ENCODE measurements around the gene PPM1B. TPM values are rescaled to one million over a fixed set of nuclear protein-coding genes. Genes with fewer than 3 reads are reported as not detected.

Gene PPM1B
- total and polyA plus RNA-seq, 2 of the 8 experiments (the other 6 are each of a cell fraction or from before 2014, with no cell fraction given): 43.6 to 126 TPM

GRCh38 chr2:44172576-44172975 lies 3.9 kb downstream of the PPM1B start:
- no peak overlapping the region for H3K14ac ChIP-seq (ENCODE audit: insufficient read length)
- peak; percentile 41; the same call in 1 of the 2 replicates for TF ChIP-seq KDM1A (IDR thresholded peaks at IDR 0.05; ENCODE audit: borderline replicate concordance, low read length)
- no peak for TF ChIP-seq EP300 (IDR thresholded peaks at IDR 0.05; ENCODE audit: borderline replicate concordance in 1 of 2, low read depth in 2 of 2, low read length in 2 of 2)
- TF ChIP-seq, protein P1, sequence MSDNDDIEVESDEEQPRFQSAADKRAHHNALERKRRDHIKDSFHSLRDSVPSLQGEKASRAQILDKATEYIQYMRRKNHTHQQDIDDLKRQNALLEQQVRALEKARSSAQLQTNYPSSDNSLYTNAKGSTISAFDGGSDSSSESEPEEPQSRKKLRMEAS (IDR thresholded peaks at IDR 0.05): no peak
- no peak for TF ChIP-seq FOSL1 (IDR thresholded peaks at IDR 0.05; ENCODE audit: insufficient read depth, low read depth, low read length)
- H3K4me2 ChIP-seq (ENCODE audit: insufficient read depth in 1 of 2, low read depth in 2 of 2, low read length in 2 of 2): peak overlapping the region in 1 of 2 experiments; percentile 40; a peak in 1 of 4 replicates
- no peak overlapping the region for H2BK120ac ChIP-seq (replicated peaks; ENCODE audit: low read depth, low read length)
- H4K20me1 ChIP-seq (replicated peaks in 1 of 2; ENCODE audit: control insufficient read depth in 1 of 2, insufficient read depth in 2 of 2, low read length in 2 of 2): peaks cover 8 to 14% of the 10 kb centered on the region in 2 experiments
- no peak overlapping the region for H2BK20ac ChIP-seq (ENCODE audit: low read length)
- H3K4me3 ChIP-seq (ENCODE audit: extremely low read depth in 1 of 4, insufficient read depth in 2 of 4, low read depth in 3 of 4, low read length in 4 of 4): peak overlapping the region in 1 of 4 experiments; percentile 99; a peak in 3 of 8 replicates
- no peak overlapping the region for H2AFZ ChIP-seq (ENCODE audit: low read length)
- ChIA-PET POLR2A (ENCODE audit: partially characterized antibody) (interaction anchor here (6.6 kb wide), 1 partner anchor 8 kb away, joined by 53 read pairs; no protein-coding TSS in a partner anchor), CTCF (ENCODE audit: partially characterized antibody) (interaction anchor here (0.9 to 2.6 kb wide), 2 partner anchors 86 to 129 kb away, joined by 3 to 7 read pairs; no protein-coding TSS in a partner anchor)
- peaks cover 61 to 89% of the 10 kb centered on the region in 2 experiments for H3K79me2 ChIP-seq (ENCODE audit: control insufficient read depth in 1 of 2, insufficient read depth in 2 of 2, low read length in 2 of 2)
- no peak overlapping the region for H2BK15ac ChIP-seq (ENCODE audit: low read length)
- H3K18ac ChIP-seq (ENCODE audit: extremely low read depth, low read length): no peak overlapping the region
- DNase-seq (ENCODE audit: low read depth in 1 of 2, low spot score in 2 of 2) (no peak), FAIRE-seq (no peak)
- H3K23ac ChIP-seq (ENCODE audit: insufficient read length): no peak overlapping the region
- no peak overlapping the region for H3K56ac ChIP-seq (replicated peaks; ENCODE audit: insufficient read length, low read depth, low read length)
- no peak overlapping the region for H4K8ac ChIP-seq (ENCODE audit: extremely low read depth, insufficient read depth, low read length)
- no peak overlapping the region for H2BK12ac ChIP-seq (ENCODE audit: low read depth, low read length)
- H3K27ac ChIP-seq (ENCODE audit: low read depth, low read length): no peak overlapping the region
- WGBS, 2 experiments (ENCODE audit: extremely low coverage in 1 of 2, insufficient coverage in 1 of 2, insufficient read length in 1 of 2, insufficient replicate concordance in 2 of 2, low coverage in 1 of 2, low lambda C conversion rate in 2 of 2, missing lambda C conversion rate in 1 of 2): 98% methylated on average over 4 of the region's 4 CpGs; no CpG with 5 or more reads in 1 of the 2 experiments
- H3K9me3 ChIP-seq (ENCODE audit: insufficient read depth in 2 of 2, low read depth in 1 of 2, low read length in 1 of 2): no peaks in the 10 kb centered on the region
- H3K36me3 ChIP-seq (ENCODE audit: control insufficient read depth in 2 of 4, insufficient read depth in 4 of 4, low read length in 3 of 4): peaks cover 0 to 10% (median 2%) of the 10 kb centered on the region in 4 experiments; a peak in 1 of 8 replicates
- H4K5ac ChIP-seq (ENCODE audit: insufficient read length, low read depth, low read length): no peak overlapping the region
- H3K4me1 ChIP-seq (replicated peaks in 1 of 4; ENCODE audit: control insufficient read depth in 3 of 4, insufficient read depth in 4 of 4, low read length in 3 of 4): no peaks in the 10 kb centered on the region; a peak in 2 of 7 replicates
- H3K79me1 ChIP-seq (ENCODE audit: low read depth, low read length): no peaks in the 10 kb centered on the region
- H3K23me2 ChIP-seq (ENCODE audit: low read depth, low read length): peaks cover 4% of the 10 kb centered on the region; the same call in 1 of the 2 replicates
- H2BK5ac ChIP-seq (ENCODE audit: low read depth, low read length): no peak overlapping the region
- H3K4ac ChIP-seq (replicated peaks; ENCODE audit: insufficient read length, low read depth, low read length): no peak overlapping the region
- no peak overlapping the region for H4K91ac ChIP-seq (replicated peaks; ENCODE audit: insufficient read length, low read length)
- H2AK5ac ChIP-seq (ENCODE audit: low read depth, low read length): no peak overlapping the region
- H3K9ac ChIP-seq (replicated peaks in 1 of 4; ENCODE audit: extremely low read depth in 1 of 4, low read depth in 3 of 4, low read length in 3 of 4): no peak overlapping the region
- no peaks in the 10 kb centered on the region for H3K27me3 ChIP-seq (replicated peaks in 1 of 4; ENCODE audit: control insufficient read depth in 3 of 4, extremely low read depth in 1 of 4, insufficient read depth in 3 of 4, low read length in 3 of 4)
